ENCODE results near the gene STX10. TPM values are rescaled to one million over a fixed set of nuclear protein-coding genes. Genes with fewer than 3 reads are reported as not detected.

STX10 gene
- total and polyA plus RNA-seq, 9 of the 15 experiments (the other 6 are each of a cell fraction or from before 2014, with no cell fraction given) = 0.51 to 66.3 (median 31.0) TPM

GRCh38 chr19:13134626-13135025 lies 15.5 kb downstream of the STX10 start:
- intact Hi-C loops (cut with micrococcal nuclease) (no loop called here), in situ Hi-C loops (cut with MboI) (no loop called here)
- no TSS peak for BruUV-seq (replicated peaks)
- H3K9ac ChIP-seq (ENCODE audit: insufficient read depth in 1 of 2, low read depth in 2 of 2, low read length in 2 of 2) = no peak overlapping the region
- H3K9me3 ChIP-seq (replicated peaks; ENCODE audit: control insufficient read depth, insufficient read depth, low read depth, low read length) = no peaks in the 10 kb centered on the region
- H3K79me2 ChIP-seq (ENCODE audit: control insufficient read depth, insufficient read depth, low read length) = peaks cover 50% of the 10 kb centered on the region
- H3K4me2 ChIP-seq (ENCODE audit: insufficient read depth, low read length) = no peak overlapping the region
- no peaks in the 10 kb centered on the region for H3K27me3 ChIP-seq (ENCODE audit: control insufficient read depth in 2 of 2, insufficient read depth in 2 of 2, low read length in 2 of 2)
- DNase-seq (ENCODE audit: extremely low read depth in 1 of 4, low spot score in 3 of 4) (no peak), ATAC-seq (no peak), FAIRE-seq (no peak)
- 93% methylated on average over 3 of the region's 3 CpGs for WGBS (ENCODE audit: insufficient coverage, low coverage, missing lambda C conversion rate)
- H3K4me1 ChIP-seq (replicated peaks in 1 of 2; ENCODE audit: control insufficient read depth in 2 of 2, insufficient read depth in 2 of 2, low read length in 2 of 2) = peaks cover 16 to 36% of the 10 kb centered on the region in 2 experiments
- H4K20me1 ChIP-seq (replicated peaks; ENCODE audit: control insufficient read depth, insufficient read depth, low read length) = peaks cover 22% of the 10 kb centered on the region
- H3K4me3 ChIP-seq = no peak overlapping the region
- ChIA-PET POLR2A (interaction anchor here (0.8 to 3.2 kb wide), 3 partner anchors 15 to 20 kb away, joined by 3 to 16 read pairs (median 10); partner anchors contain the start of gene STX10), CTCF (ENCODE audit: low intra/inter-chr PET ratio) (no interaction called here)
- no peaks in the 10 kb centered on the region for H3K9me1 ChIP-seq (ENCODE audit: control insufficient read depth, insufficient read depth, low read length)
- H3K36me3 ChIP-seq (ENCODE audit: control insufficient read depth, insufficient read depth, low read length) = peaks cover 89% of the 10 kb centered on the region
- TF ChIP-seq FOXO4 (CRISPR knock-in tag; IDR thresholded peaks at IDR 0.05) (no peak), HEY1 (CRISPR knock-in tag; IDR thresholded peaks at IDR 0.05; ENCODE audit: borderline replicate concordance) (no peak), TBP (optimal IDR thresholded peaks at IDR 0.05; ENCODE audit: low read depth, low read length) (no peak), PATZ1 (CRISPR knock-in tag; IDR thresholded peaks at IDR 0.05; ENCODE audit: borderline replicate concordance) (no peak), SPI1 (IDR thresholded peaks at IDR 0.05; ENCODE audit: borderline replicate concordance, low read depth, low read length) (no peak), SMARCA5 (IDR thresholded peaks at IDR 0.05) (no peak), ZFP30 (CRISPR knock-in tag; IDR thresholded peaks at IDR 0.05; ENCODE audit: borderline replicate concordance) (no peak), SRF (CRISPR knock-in tag; IDR thresholded peaks at IDR 0.05) (no peak), SMARCB1 (IDR thresholded peaks at IDR 0.05; ENCODE audit: insufficient read length, low read depth) (no peak)
- H3K27ac ChIP-seq (ENCODE audit: extremely low read depth, low read depth, low read length) = no peak overlapping the region
- H2AFZ ChIP-seq (ENCODE audit: low read depth, low read length) = no peak overlapping the region

Measured in K562 (cell line).